Uterus (tissue), 2 donors: ENCODE measurements around the gene FKBP9.

ENCODE experiments used
- CTCF ChIP-seq, 4 experiments: fragments of 200-600 bp in 2 of 4; fragments of 450-650 bp in 2 of 4; sonication (generic) in 2 of 4; IDR thresholded peaks; one replicate each; pipeline ENCODE4 v1.5.1; 2016 to 2019; ENCODE audit warnings: antibody characterized with exemption in 4 of 4, mild to moderate bottlenecking in 2 of 4, moderate library complexity in 1 of 4
- POLR2A ChIP-seq, 2 donors: fragments of 450-650 bp; IDR thresholded peaks; one replicate each; pipeline ENCODE4 v1.6.1; 2016; ENCODE audit warnings: antibody characterized with exemption in 2 of 2, mild to moderate bottlenecking in 1 of 2, moderate library complexity in 1 of 2

- no peak for TF ChIP-seq CTCF (IDR thresholded peaks at IDR 0.05)
- TF ChIP-seq POLR2A (IDR thresholded peaks at IDR 0.05), result no peak
These were observed 84.6 kb downstream of the FKBP9 start for GRCh38 chr7:33041631-33042428.
